Endothelial cell of umbilical vein (primary cell): ENCODE results near the gene DUX4. TPM values are rescaled to one million over a fixed set of nuclear protein-coding genes. Genes with fewer than 3 reads are reported as not detected.
"Not testable (repeated sequence)": the region's sequence is repeated elsewhere in the genome, so short reads cannot be mapped to it uniquely, and the experiment has no call there.

Source experiments
- BruUV-seq: library from RNA; stranded (reverse); fragments of 400-500 nt; replicated peaks from 2 replicates; lab custom pipeline; 2021; lab: Mats Ljungman, UMichigan
- CTCF ChIA-PET: fragments of 300-600, 350-600 bp; sonication (Branson Sonifier 250); formaldehyde crosslinking; loops from one replicate; lab custom pipeline; 2021; ENCODE audit warnings: antibody characterized with exemption, inconsistent platforms; lab: Charles Lee
- POLR2A ChIA-PET: fragments of 300-600, 350-600 bp; sonication (Branson Sonifier 250); formaldehyde crosslinking; loops from one replicate; lab custom pipeline; 2021; ENCODE audit warnings: antibody characterized with exemption, inconsistent platforms; lab: Charles Lee
- DNase-seq: peaks from one replicate; pipeline ENCODE4 v3.0.0-alpha.2; 2011; ENCODE audit warnings: low read depth, low spot score
- FAIRE-seq: peaks from 2 replicates; lab custom pipeline; 2011; peaks lifted over from hg19 to GRCh38; lab: Jason Lieb, UNC
- H2AFZ ChIP-seq: 2 replicates; pipeline ENCODE4 v1.6.0; 2012; ENCODE audit warnings: low read depth, low read length, control low read depth, inconsistent platforms
- H3K27ac ChIP-seq: 2 replicates; pipeline ENCODE4 v1.5.1; 2011; ENCODE audit warnings: low read depth, mild to moderate bottlenecking, control low read depth, low read length, moderate library complexity; ENCODE audit not compliant: insufficient read depth
- H3K27me3 ChIP-seq, 2 experiments: 2 replicates each; pipeline versions ENCODE4 v1.6.0 to v1.6.1; 2011; ENCODE audit warnings: low read length in 2 of 2, mixed read lengths in 1 of 2; ENCODE audit not compliant: control insufficient read depth in 2 of 2, insufficient read depth in 2 of 2
- H3K36me3 ChIP-seq, 2 experiments: 2 replicates in 1 of 2; 3 replicates in 1 of 2; pipeline ENCODE4 v1.5.1; 2011; ENCODE audit warnings: low read length in 2 of 2, mild to moderate bottlenecking in 1 of 2, moderate library complexity in 1 of 2; ENCODE audit not compliant: control insufficient read depth in 2 of 2, insufficient read depth in 2 of 2; ENCODE audit errors: extremely low read depth in 1 of 2
- H3K4me1 ChIP-seq: 3 replicates; pipeline ENCODE4 v1.5.1; 2011; ENCODE audit warnings: mild to moderate bottlenecking, low read length; ENCODE audit not compliant: control insufficient read depth, insufficient read depth; ENCODE audit errors: extremely low read depth
- H3K4me2 ChIP-seq: 2 replicates; pipeline ENCODE4 v1.6.1; 2011; ENCODE audit warnings: low read length, control low read depth, mixed read lengths; ENCODE audit not compliant: insufficient read depth
- H3K4me3 ChIP-seq, 3 experiments: fragments of 200-600 bp in 1 of 3; sonication (generic), shearing (Covaris generic) in 1 of 3; replicated peaks in 1 of 3; 2 replicates each; pipeline ENCODE4 v1.5.1; 2011 to 2016; ENCODE audit warnings: control low read depth in 3 of 3, low read length in 3 of 3, mild to moderate bottlenecking in 2 of 3, inconsistent platforms in 1 of 3, low read depth in 1 of 3, moderate library complexity in 1 of 3; ENCODE audit not compliant: insufficient read depth in 1 of 3
- H3K79me2 ChIP-seq: 2 replicates; pipeline ENCODE4 v1.6.0; 2012; ENCODE audit warnings: low read length, inconsistent platforms; ENCODE audit not compliant: control insufficient read depth, insufficient read depth
- H3K9ac ChIP-seq: replicated peaks from 2 replicates; pipeline ENCODE3; 2011; ENCODE audit warnings: low read length, control low read depth; ENCODE audit not compliant: insufficient read depth; ENCODE audit errors: extremely low read depth
- H3K9me1 ChIP-seq: replicated peaks from 3 replicates; pipeline ENCODE4 v1.6.0; 2011; ENCODE audit warnings: mild to moderate bottlenecking, low read length; ENCODE audit not compliant: control insufficient read depth, insufficient read depth; ENCODE audit errors: extremely low read depth
- H3K9me3 ChIP-seq: replicated peaks from 2 replicates; pipeline ENCODE4 v1.5.1; 2012; ENCODE audit warnings: low read length, inconsistent platforms; ENCODE audit not compliant: control insufficient read depth, insufficient read depth
- H4K20me1 ChIP-seq: replicated peaks from 2 replicates; pipeline ENCODE3; 2011; ENCODE audit warnings: mild to moderate bottlenecking, low read length; ENCODE audit not compliant: control insufficient read depth, insufficient read depth; ENCODE audit errors: extremely low read depth
- dilution Hi-C: fragments of 300-500 bp; cut with MboI; formaldehyde crosslinking; loops from one replicate; pipeline ENCODE4 v1.15.0; 2019; ENCODE audit warnings: low sequenced_read_pairs; ENCODE audit not compliant: extremely low pct_ligation_motif_present
- intact Hi-C: fragments of 100-400 bp; cut with micrococcal nuclease; formaldehyde crosslinking; loops from one replicate; pipeline ENCODE4 v1.10.0; 2022
- polyA plus RNA-seq, 4 experiments: library from polyadenylated mRNA; depleted of rRNA in 3 of 4; stranded (reverse) in 3 of 4; unstranded in 1 of 4; fragments of >200 nt; gene quantifications; 2 replicates each; pipeline versions ENCODE4 v1.2.1 to v1.2.3, GENCODE V29; 2011 to 2012; ENCODE audit warnings: missing spikeins in 1 of 4
- small RNA-seq: library from RNA; depleted of rRNA; stranded (forward); fragments of <200 nt; gene quantifications from one replicate; pipeline ENCODE3, GENCODE V24; 2012; ENCODE audit warnings: low replicate concordance, low read depth; ENCODE audit not compliant: insufficient read depth, insufficient read length
- total RNA-seq: library from RNA; stranded (reverse); gene quantifications from 2 replicates; pipeline ENCODE4 v1.2.3, GENCODE V29; 2021

DUX4 gene
- total and polyA plus RNA-seq, 2 donors (not counting 3 experiments of a cell fraction or from before 2014, with no cell fraction given), result not detected

DNA sequence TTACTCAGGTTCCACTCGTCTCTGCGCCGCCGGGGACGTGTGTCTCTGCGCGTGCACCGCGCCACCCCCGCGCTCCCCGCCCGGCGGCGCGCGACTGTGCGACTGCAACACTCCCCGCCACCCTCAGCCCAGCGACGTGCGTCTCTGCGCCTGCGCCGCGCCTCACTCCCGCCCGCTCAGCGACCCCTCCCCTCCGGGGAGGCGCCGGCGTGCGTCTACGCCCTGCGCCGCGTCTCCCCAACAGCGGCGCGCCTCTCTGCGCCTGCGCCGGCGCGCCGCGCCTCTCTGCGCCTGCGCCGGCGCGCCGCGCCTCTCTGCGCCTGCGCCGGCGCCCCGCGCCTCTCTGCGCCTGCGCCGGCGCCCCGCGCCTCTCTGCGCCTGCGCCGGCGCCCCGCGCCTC, 29.9 kb downstream of the DUX4 start:
- BruUV-seq, CTCF ChIA-PET: not testable (repeated sequence)

More for the DNA sequence above, 29.9 kb downstream of the DUX4 start:
- DNase-seq, POLR2A ChIA-PET, H3K4me2 ChIP-seq, H3K9me1 ChIP-seq, H2AFZ ChIP-seq, H3K9ac ChIP-seq, H3K4me1 ChIP-seq, intact Hi-C loops, dilution Hi-C loops, H3K9me3 ChIP-seq, H3K27ac ChIP-seq, H3K36me3 ChIP-seq, H3K4me3 ChIP-seq, FAIRE-seq, H3K27me3 ChIP-seq, H4K20me1 ChIP-seq, H3K79me2 ChIP-seq: not testable (repeated sequence)

Small RNA genes within 50 kb of the gene (small RNA-seq; reads per million reads assigned to genes)
- gene AC215524.1, result not detected

Other genes starting within 250 kb of the DUX4 start
- 36.1 and 40.3 TPM in 2 replicates for gene FRG1, start 232.9 kb upstream of the DUX4 start, total RNA-seq
- 5.1 and 7.5 TPM in 2 replicates for gene FRG1, start 232.9 kb upstream of the DUX4 start, polyA plus RNA-seq
- not detected in 2 replicates for gene FRG2, start 146.5 kb upstream of the DUX4 start, total RNA-seq
- not detected in 2 replicates for gene FRG2, start 146.5 kb upstream of the DUX4 start, polyA plus RNA-seq
- not detected in 2 replicates for gene DBET, start 109.3 kb upstream of the DUX4 start, total RNA-seq
- not detected in 2 replicates for gene DBET, start 109.3 kb upstream of the DUX4 start, polyA plus RNA-seq